Astrocyte of the cerebellum (primary cell): ENCODE measurements around the gene VPS41.

Experiments used
- DNase-seq: peaks from one replicate; pipeline ENCODE4 v3.0.0-alpha.2; 2011; ENCODE audit warnings: low read depth
- H3K4me3 ChIP-seq: 2 replicates; pipeline ENCODE4 v1.5.1; 2011; ENCODE audit warnings: mild to moderate bottlenecking, low read depth, low read length, moderate library complexity
- CTCF ChIP-seq: IDR thresholded peaks from 2 replicates; pipeline ENCODE4 v1.5.1; 2012; ENCODE audit warnings: low read length, low read depth, moderate library complexity, mild to moderate bottlenecking; ENCODE audit errors: missing control alignments
- in situ Hi-C: cut with HindIII; loops from 2 replicates; pipeline ENCODE4 v1.10.0; 2017; ENCODE audit warnings: low sequenced_read_pairs

Gene VPS41

DNA sequence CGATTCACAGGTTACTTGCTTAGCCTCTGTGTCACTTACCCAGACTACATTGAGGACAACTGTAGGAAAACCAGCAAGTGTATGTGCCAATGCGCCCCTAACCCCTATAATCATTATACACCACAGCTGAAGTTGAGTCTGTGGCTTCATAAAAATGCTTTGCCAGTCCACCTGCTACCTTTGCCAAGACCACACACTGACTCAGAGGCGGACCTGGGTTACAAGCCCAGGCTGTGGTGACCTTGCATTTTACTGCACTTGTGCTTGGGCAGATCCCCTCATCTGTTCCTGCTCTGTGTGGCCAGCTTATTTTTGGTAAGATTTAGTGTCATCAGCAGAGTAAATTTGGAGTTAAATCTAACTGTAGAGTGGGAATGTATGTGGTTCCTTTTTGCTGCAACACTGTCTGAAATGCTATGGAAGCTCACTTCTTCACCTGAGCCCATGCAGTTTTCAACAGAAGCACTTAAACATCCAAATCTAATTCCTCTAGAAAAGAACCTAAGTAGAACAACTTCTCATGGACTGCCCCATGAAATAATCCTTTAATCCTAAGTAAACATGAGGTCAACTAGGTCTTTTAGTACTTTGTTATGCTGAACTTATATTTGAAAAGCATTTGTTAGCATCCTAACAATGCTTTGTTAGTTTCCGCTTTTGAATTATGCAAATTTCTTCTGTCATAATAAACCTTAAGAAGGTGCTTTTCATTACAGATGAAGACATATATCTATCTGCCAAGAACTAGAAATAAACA, 181.6 kb downstream of the VPS41 start:
- in situ Hi-C loops: no loop called here
- TF ChIP-seq CTCF: no peak
- peak; percentile 16 for DNase-seq
- H3K4me3 ChIP-seq: no peak overlapping the region

DNA sequence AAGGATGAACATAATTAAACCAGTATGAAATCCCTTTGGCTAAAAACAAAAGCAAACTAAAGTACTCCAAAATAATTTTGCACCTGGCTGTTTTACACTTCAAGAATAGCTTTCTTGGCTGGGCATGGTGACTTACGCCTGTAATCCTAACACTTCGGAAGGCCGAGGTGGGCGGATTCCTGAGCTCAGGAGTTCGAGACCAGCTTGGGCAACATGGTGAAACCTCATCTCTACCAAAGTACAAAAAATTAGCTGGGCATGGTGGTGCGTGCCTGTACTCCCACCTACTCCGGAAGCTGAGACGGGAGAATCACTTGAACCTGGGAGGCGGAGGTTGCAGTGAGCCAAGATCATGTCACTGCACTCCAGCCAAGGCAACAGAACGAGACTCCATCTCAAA, 185.7 kb downstream of the VPS41 start:
- in situ Hi-C loops: no loop called here
- DNase-seq: no peak
- H3K4me3 ChIP-seq: no peak overlapping the region
- no peak for TF ChIP-seq CTCF

GRCh38 chr7:38716397-38716796, 192.6 kb downstream of the VPS41 start:
- no peak overlapping the region for H3K4me3 ChIP-seq
- TF ChIP-seq CTCF: no peak
- in situ Hi-C loops: no loop called here
- no peak for DNase-seq

- in situ Hi-C loops: no loop called here
- no peak overlapping the region for H3K4me3 ChIP-seq
- DNase-seq: no peak
- TF ChIP-seq CTCF: no peak
Observed at GRCh38 chr7:38709123-38709522, 199.9 kb downstream of the VPS41 start.

DNA sequence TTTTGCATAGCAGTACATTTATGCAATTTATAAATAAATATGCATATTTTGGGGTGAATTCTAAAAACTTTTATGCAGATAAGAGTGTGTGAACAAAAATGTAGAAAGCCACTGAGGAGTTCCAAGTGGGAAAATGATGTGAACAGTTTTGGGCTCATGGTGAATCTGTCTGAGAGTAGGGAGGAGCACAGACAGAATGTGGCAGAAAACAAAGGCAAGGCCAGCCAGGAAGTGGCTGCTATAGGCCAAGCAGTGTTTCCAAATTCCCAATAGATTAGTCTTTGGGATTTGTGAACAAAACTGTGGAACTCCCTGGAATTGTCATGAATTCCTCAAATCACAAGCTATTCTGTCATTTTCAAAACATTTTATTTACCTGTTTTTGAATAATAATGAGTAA, 204.2 kb downstream of the VPS41 start:
- no peak for DNase-seq
- H3K4me3 ChIP-seq: no peak overlapping the region
- TF ChIP-seq CTCF: no peak
- in situ Hi-C loops: no loop called here

GRCh38 chr7:38704041-38704547, 204.9 kb downstream of the VPS41 start:
- H3K4me3 ChIP-seq: no peak overlapping the region
- no peak for DNase-seq
- in situ Hi-C loops: no loop called here
- TF ChIP-seq CTCF: no peak

GRCh38 chr7:38703093-38703492, 205.9 kb downstream of the VPS41 start:
- no peak for DNase-seq
- no peak for TF ChIP-seq CTCF
- in situ Hi-C loops: no loop called here
- H3K4me3 ChIP-seq: no peak overlapping the region
